A549 (cell line): Measurements from ENCODE around the gene RNF152. TPM values are rescaled to one million over a fixed set of nuclear protein-coding genes. Genes with fewer than 3 reads are reported as not detected.

Source experiments
- ATAC-seq, 2 experiments: fragments of 200-7000 bp in 1 of 2; fragments of >200 bp in 1 of 2; cut with Nextera tagmentation in 1 of 2; cut with Tn5 transposase in 1 of 2; 3 replicates each; pipeline versions ENCODE4 v1.8.0 to v1.9.1; 2018 to 2020; ENCODE audit warnings: mild to moderate bottlenecking in 1 of 2, moderate library complexity in 1 of 2
- CTCF ChIA-PET: fragments of 300-600 bp; sonication (Branson Sonifier 250); formaldehyde crosslinking; extraction: SDS; loops from one replicate; lab custom pipeline; 2021; ENCODE audit warnings: antibody characterized with exemption, inconsistent platforms; lab: Yijun Ruan, JAX
- POLR2A ChIA-PET: fragments of 350-600 bp; formaldehyde crosslinking; extraction: SDS; loops from one replicate; lab custom pipeline; 2021; ENCODE audit warnings: antibody characterized with exemption, inconsistent platforms; lab: Yijun Ruan, JAX
- DNase-seq, 2 experiments: peaks; one replicate each; pipeline versions ENCODE4 v3.0.0 to v3.0.0-alpha.2; 2011 to 2016; ENCODE audit warnings: low read depth in 1 of 2, low spot score in 1 of 2
- FAIRE-seq: peaks from 2 replicates; lab custom pipeline; 2011; peaks lifted over from hg19 to GRCh38; lab: Jason Lieb, UNC
- H3K27ac ChIP-seq, 2 experiments: fragments of >200 bp; sonication (Bioruptor Twin); formaldehyde crosslinking; 3 replicates each; pipeline ENCODE4 v1.5.1; 2016 to 2017
- H3K4me1 ChIP-seq: fragments of >200 bp; sonication (Bioruptor Twin); formaldehyde crosslinking; 3 replicates; pipeline ENCODE4 v1.6.1; 2016
- H3K4me2 ChIP-seq: fragments of >200 bp; sonication (Bioruptor Twin); formaldehyde crosslinking; 3 replicates; pipeline ENCODE4 v1.6.1; 2016
- H3K4me3 ChIP-seq: fragments of >200 bp; sonication (Bioruptor Twin); formaldehyde crosslinking; 3 replicates; pipeline ENCODE4 v1.5.1; 2016
- H3K9me3 ChIP-seq: fragments of >200 bp; sonication (Bioruptor Twin); formaldehyde crosslinking; 3 replicates; pipeline ENCODE4 v1.6.1; 2016
- BHLHE40 ChIP-seq: IDR thresholded peaks from 2 replicates; pipeline ENCODE4 v1.6.1; 2012; ENCODE audit warnings: low read depth, low read length, inconsistent platforms
- CBX2 ChIP-seq: fragments of 200-600 bp; sonication (generic); IDR thresholded peaks from 2 replicates; pipeline ENCODE4 v1.6.1; 2016; ENCODE audit warnings: low read depth, mild to moderate bottlenecking, borderline replicate concordance
- CBX8 ChIP-seq: fragments of 200-600 bp; sonication (generic); IDR thresholded peaks from 2 replicates; pipeline ENCODE4 v1.6.1; 2016
- CEBPB ChIP-seq, 2 experiments: fragments of >200 bp in 1 of 2; sonication (Bioruptor Twin) in 1 of 2; formaldehyde crosslinking in 1 of 2; IDR thresholded peaks; 2 replicates each; pipeline ENCODE4 v1.6.1; 2012 to 2016
- CHD2 ChIP-seq: fragments of 150-350 bp; IDR thresholded peaks from 2 replicates; pipeline ENCODE4 v1.6.1; 2014; ENCODE audit warnings: low read length; ENCODE audit not compliant: partially characterized antibody
- EP300 ChIP-seq, 2 experiments: fragments of >200 bp; sonication (Bioruptor Twin); formaldehyde crosslinking; IDR thresholded peaks; 2 replicates in 1 of 2; 3 replicates in 1 of 2; pipeline ENCODE4 v1.6.1; 2016 to 2017
- FOXS1 ChIP-seq: fragments of 250-450 bp; sonication (Bioruptor Pico); IDR thresholded peaks from 2 replicates; pipeline ENCODE4 v1.5.0; 2020; ENCODE audit warnings: mild to moderate bottlenecking, moderate library complexity
- HDAC2 ChIP-seq: fragments of 200-600 bp; sonication (generic); IDR thresholded peaks from 2 replicates; pipeline ENCODE4 v1.6.1; 2016
- HOXB13 ChIP-seq: fragments of 250-450 bp; sonication (Bioruptor Pico); IDR thresholded peaks from 2 replicates; pipeline ENCODE4 v1.5.0; 2020; ENCODE audit warnings: low read depth, mild to moderate bottlenecking, moderate library complexity
- JUN ChIP-seq, 2 experiments: fragments of >200 bp; sonication (Bioruptor Twin); formaldehyde crosslinking; IDR thresholded peaks; 2 replicates in 1 of 2; 3 replicates in 1 of 2; pipeline ENCODE4 v1.6.1; 2016 to 2017
- MAFK ChIP-seq: fragments of 450-650 bp; IDR thresholded peaks from 2 replicates; pipeline ENCODE4 v1.6.1; 2014; ENCODE audit not compliant: partially characterized antibody
- NFE2L2 ChIP-seq: fragments of 150-350 bp; conservative IDR thresholded peaks from 2 replicates; pipeline ENCODE4 v1.6.1; 2014; ENCODE audit warnings: low read length
- NPAS2 ChIP-seq: fragments of 250-450 bp; sonication (Bioruptor Pico); IDR thresholded peaks from 2 replicates; pipeline ENCODE4 v1.8.0; 2022; ENCODE audit warnings: mild to moderate bottlenecking, moderate library complexity, borderline replicate concordance
- NR3C1 ChIP-seq: fragments of >200 bp; sonication (Bioruptor Twin); formaldehyde crosslinking; IDR thresholded peaks from 3 replicates; pipeline ENCODE4 v1.6.1; 2017
- POLR2A ChIP-seq: IDR thresholded peaks from 2 replicates; pipeline ENCODE4 v1.6.1; 2012; ENCODE audit warnings: mild to moderate bottlenecking, low read length
- SMC3 ChIP-seq: fragments of >200 bp; sonication (Bioruptor Twin); formaldehyde crosslinking; IDR thresholded peaks from 3 replicates; pipeline ENCODE4 v1.6.1; 2018; ENCODE audit warnings: inconsistent platforms
- ZFP36 ChIP-seq: fragments of 450-650 bp; IDR thresholded peaks from 2 replicates; pipeline ENCODE4 v1.6.1; 2014; ENCODE audit warnings: borderline replicate concordance; ENCODE audit not compliant: partially characterized antibody
- WGBS: methylation state at CpG from one replicate; pipeline ENCODE4 v1.1.6; 2017; ENCODE audit errors: missing lambda C conversion rate; 5-methylcytosine and 5-hydroxymethylcytosine counted together
- polyA plus RNA-seq, 4 experiments: library from polyadenylated mRNA; depleted of rRNA in 3 of 4; stranded (reverse); fragments of >200 nt; fragmentation: RNase III in 1 of 4; extraction: RNeasy Plus Mini Kit Qiagen cat#74134 plus additional on column Dnase treatment in 1 of 4; gene quantifications; 2 replicates in 3 of 4; 3 replicates in 1 of 4; pipeline ENCODE4 v1.2.3, GENCODE V29; 2011 to 2017
- TF ChIP-seq, protein P1 (sequence below): fragments of 250-450 bp; sonication (Bioruptor Pico); IDR thresholded peaks from 2 replicates; pipeline ENCODE4 v1.5.0; 2021; ENCODE audit warnings: mild to moderate bottlenecking, moderate library complexity, borderline replicate concordance
- TF ChIP-seq, protein P2 (sequence below): IDR thresholded peaks from 2 replicates; pipeline ENCODE4 v1.6.1; 2012
- TF ChIP-seq, protein P3 (sequence below): fragments of 200-600 bp; sonication (generic); IDR thresholded peaks from 2 replicates; pipeline ENCODE4 v1.6.1; 2016; ENCODE audit warnings: antibody characterized with exemption, mild to moderate bottlenecking, moderate library complexity
- TF ChIP-seq, protein P4 (sequence below): fragments of >200 bp; sonication (Bioruptor Twin); formaldehyde crosslinking; IDR thresholded peaks from 2 replicates; pipeline ENCODE4 v1.6.1; 2016
- TF ChIP-seq, protein P5 (sequence below): fragments of 150-350 bp; IDR thresholded peaks from 2 replicates; pipeline ENCODE4 v1.6.1; 2014; ENCODE audit warnings: low read depth, mild to moderate bottlenecking, low read length
- TF ChIP-seq, protein P6 (sequence below): fragments of >200 bp; sonication (Bioruptor Twin); formaldehyde crosslinking; IDR thresholded peaks from 3 replicates; pipeline ENCODE4 v1.6.1; 2016

Gene RNF152
- polyA plus RNA-seq, 2 of the 4 experiments (the other 2 are of a cell fraction) = 0.12 TPM; not detected in 1

DNA sequence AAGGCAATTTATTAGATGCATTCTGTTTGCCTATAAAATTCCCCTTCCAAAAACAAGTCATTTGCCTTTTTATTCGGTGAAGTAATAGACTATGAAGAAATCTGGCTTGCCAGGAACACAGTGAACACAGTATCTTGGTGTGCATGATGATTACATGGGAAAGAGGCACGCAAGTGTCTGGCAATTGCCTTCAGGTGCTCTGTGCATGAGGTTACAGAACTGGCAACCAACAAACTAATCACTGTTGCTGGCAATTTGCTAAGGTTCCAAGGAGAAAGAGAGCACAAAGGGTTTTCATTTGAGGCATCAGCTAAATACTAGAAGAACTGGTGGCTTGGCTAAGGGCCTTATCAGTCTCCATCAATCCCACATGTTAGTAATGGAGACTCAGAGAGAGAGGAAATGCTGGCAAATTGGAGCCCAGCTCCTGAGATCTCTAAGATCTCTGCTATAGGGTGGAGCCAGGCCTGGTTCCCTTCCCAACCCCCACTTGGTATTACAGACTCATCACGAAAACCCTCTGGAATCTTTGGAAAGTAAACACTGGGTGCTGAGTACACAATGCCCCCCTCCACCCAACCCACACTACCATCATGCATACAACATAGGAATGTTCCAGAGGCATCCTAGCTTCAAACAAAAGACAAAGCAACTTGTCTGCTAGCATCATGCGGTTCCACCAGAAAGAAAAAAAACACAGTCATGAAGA, 10.4 kb downstream of the RNF152 start:
- POLR2A ChIA-PET = no interaction called here
- DNase-seq (no peak), ATAC-seq (no peak), FAIRE-seq (no peak)
- no peaks in the 10 kb centered on the region for H3K4me1 ChIP-seq
- no peak overlapping the region for H3K4me3 ChIP-seq
- no peak overlapping the region for H3K27ac ChIP-seq
- no peak overlapping the region for H3K4me2 ChIP-seq
- no peaks in the 10 kb centered on the region for H3K9me3 ChIP-seq
- CTCF ChIA-PET = no interaction called here
- TF ChIP-seq, protein P1, sequence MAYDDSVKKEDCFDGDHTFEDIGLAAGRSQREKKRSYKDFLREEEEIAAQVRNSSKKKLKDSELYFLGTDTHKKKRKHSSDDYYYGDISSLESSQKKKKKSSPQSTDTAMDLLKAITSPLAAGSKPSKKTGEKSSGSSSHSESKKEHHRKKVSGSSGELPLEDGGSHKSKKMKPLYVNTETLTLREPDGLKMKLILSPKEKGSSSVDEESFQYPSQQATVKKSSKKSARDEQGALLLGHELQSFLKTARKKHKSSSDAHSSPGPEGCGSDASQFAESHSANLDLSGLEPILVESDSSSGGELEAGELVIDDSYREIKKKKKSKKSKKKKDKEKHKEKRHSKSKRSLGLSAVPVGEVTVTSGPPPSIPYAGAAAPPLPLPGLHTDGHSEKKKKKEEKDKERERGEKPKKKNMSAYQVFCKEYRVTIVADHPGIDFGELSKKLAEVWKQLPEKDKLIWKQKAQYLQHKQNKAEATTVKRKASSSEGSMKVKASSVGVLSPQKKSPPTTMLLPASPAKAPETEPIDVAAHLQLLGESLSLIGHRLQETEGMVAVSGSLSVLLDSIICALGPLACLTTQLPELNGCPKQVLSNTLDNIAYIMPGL (CRISPR knock-in tag) = no peak
- TF ChIP-seq CEBPB (IDR thresholded peaks at IDR 0.05) (no peak), SMC3 (no peak), BHLHE40 (no peak), NFE2L2 (no peak), POLR2A (no peak), CHD2 (no peak), EP300 (IDR thresholded peaks at IDR 0.05) (no peak), CBX2 (no peak), FOXS1 (CRISPR knock-in tag) (no peak), JUN (IDR thresholded peaks at IDR 0.05) (no peak)
- TF ChIP-seq, protein P2, sequence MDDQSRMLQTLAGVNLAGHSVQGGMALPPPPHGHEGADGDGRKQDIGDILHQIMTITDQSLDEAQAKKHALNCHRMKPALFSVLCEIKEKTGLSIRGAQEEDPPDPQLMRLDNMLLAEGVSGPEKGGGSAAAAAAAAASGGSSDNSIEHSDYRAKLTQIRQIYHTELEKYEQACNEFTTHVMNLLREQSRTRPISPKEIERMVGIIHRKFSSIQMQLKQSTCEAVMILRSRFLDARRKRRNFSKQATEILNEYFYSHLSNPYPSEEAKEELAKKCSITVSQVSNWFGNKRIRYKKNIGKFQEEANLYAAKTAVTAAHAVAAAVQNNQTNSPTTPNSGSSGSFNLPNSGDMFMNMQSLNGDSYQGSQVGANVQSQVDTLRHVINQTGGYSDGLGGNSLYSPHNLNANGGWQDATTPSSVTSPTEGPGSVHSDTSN = no peak
- TF ChIP-seq, protein P3, sequence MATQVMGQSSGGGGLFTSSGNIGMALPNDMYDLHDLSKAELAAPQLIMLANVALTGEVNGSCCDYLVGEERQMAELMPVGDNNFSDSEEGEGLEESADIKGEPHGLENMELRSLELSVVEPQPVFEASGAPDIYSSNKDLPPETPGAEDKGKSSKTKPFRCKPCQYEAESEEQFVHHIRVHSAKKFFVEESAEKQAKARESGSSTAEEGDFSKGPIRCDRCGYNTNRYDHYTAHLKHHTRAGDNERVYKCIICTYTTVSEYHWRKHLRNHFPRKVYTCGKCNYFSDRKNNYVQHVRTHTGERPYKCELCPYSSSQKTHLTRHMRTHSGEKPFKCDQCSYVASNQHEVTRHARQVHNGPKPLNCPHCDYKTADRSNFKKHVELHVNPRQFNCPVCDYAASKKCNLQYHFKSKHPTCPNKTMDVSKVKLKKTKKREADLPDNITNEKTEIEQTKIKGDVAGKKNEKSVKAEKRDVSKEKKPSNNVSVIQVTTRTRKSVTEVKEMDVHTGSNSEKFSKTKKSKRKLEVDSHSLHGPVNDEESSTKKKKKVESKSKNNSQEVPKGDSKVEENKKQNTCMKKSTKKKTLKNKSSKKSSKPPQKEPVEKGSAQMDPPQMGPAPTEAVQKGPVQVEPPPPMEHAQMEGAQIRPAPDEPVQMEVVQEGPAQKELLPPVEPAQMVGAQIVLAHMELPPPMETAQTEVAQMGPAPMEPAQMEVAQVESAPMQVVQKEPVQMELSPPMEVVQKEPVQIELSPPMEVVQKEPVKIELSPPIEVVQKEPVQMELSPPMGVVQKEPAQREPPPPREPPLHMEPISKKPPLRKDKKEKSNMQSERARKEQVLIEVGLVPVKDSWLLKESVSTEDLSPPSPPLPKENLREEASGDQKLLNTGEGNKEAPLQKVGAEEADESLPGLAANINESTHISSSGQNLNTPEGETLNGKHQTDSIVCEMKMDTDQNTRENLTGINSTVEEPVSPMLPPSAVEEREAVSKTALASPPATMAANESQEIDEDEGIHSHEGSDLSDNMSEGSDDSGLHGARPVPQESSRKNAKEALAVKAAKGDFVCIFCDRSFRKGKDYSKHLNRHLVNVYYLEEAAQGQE = no peak
- TF ChIP-seq, protein P4, sequence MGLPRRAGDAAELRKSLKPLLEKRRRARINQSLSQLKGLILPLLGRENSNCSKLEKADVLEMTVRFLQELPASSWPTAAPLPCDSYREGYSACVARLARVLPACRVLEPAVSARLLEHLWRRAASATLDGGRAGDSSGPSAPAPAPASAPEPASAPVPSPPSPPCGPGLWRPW = no peak
- WGBS = 23% methylated on average over 4 of the region's 4 CpGs

DNA sequence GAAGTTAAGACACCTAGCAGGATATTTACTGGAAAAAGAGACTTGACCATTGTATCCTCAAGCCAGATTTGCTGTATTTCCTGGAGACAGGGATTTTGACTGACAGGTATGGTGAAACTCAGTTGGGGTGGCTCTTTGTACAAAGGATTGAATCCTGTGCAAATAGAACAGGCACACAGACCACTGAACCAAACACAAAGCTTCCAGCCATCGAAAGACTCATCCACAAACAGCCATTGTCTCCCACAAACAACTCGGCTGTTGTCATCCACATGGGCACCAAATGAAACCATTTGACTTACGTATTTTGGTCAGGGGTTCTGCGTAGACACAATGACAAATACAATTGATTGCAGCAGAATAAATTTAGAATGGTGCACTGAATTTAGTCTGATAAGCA, 15.9 kb downstream of the RNF152 start:
- DNase-seq = no peak
- H3K4me3 ChIP-seq = no peak overlapping the region
- H3K4me1 ChIP-seq = no peaks in the 10 kb centered on the region
- 11% methylated on average over 4 of the region's 4 CpGs for WGBS
- H3K9me3 ChIP-seq = no peaks in the 10 kb centered on the region
- ChIA-PET CTCF (no interaction called here), POLR2A (no interaction called here)
- ATAC-seq = no peak
- H3K27ac ChIP-seq = no peak overlapping the region
- H3K4me2 ChIP-seq = no peak overlapping the region
- TF ChIP-seq HOXB13 (CRISPR knock-in tag) = no peak
- TF ChIP-seq CEBPB (IDR thresholded peaks at IDR 0.05) = no peak
- TF ChIP-seq CBX8 = no peak
- no peak for TF ChIP-seq MAFK
- TF ChIP-seq NPAS2 (CRISPR knock-in tag) = no peak
- no peak for TF ChIP-seq EP300 (IDR thresholded peaks at IDR 0.05)
- TF ChIP-seq, protein P5, sequence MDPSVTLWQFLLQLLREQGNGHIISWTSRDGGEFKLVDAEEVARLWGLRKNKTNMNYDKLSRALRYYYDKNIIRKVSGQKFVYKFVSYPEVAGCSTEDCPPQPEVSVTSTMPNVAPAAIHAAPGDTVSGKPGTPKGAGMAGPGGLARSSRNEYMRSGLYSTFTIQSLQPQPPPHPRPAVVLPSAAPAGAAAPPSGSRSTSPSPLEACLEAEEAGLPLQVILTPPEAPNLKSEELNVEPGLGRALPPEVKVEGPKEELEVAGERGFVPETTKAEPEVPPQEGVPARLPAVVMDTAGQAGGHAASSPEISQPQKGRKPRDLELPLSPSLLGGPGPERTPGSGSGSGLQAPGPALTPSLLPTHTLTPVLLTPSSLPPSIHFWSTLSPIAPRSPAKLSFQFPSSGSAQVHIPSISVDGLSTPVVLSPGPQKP = no peak
- TF ChIP-seq NR3C1 = no peak
- TF ChIP-seq HDAC2 = no peak
- no peak for TF ChIP-seq ZFP36
- TF ChIP-seq, protein P6, sequence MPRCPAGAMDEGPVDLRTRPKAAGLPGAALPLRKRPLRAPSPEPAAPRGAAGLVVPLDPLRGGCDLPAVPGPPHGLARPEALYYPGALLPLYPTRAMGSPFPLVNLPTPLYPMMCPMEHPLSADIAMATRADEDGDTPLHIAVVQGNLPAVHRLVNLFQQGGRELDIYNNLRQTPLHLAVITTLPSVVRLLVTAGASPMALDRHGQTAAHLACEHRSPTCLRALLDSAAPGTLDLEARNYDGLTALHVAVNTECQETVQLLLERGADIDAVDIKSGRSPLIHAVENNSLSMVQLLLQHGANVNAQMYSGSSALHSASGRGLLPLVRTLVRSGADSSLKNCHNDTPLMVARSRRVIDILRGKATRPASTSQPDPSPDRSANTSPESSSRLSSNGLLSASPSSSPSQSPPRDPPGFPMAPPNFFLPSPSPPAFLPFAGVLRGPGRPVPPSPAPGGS = no peak
- TF ChIP-seq, protein P2 = no peak
- no peak for FAIRE-seq
